HG02571 (cell line): ENCODE data around the gene SPTBN4.
"Not testable (repeated sequence)": the region's sequence is repeated elsewhere in the genome, so short reads cannot be mapped to it uniquely, and the experiment has no call there.

Source experiments
- ATAC-seq: cut with Tn5 transposase; IDR thresholded peaks from one replicate; pipeline ENCODE4 v1.9.1; 2021; ENCODE audit warnings: mild to moderate bottlenecking, moderate library complexity; ENCODE audit not compliant: unreplicated experiment

The SPTBN4 gene

GRCh38 chr19:40502647-40503319, 36.0 kb downstream of the SPTBN4 start:
- no peak for ATAC-seq

GRCh38 chr19:40503320-40503695, 36.5 kb downstream of the SPTBN4 start:
- ATAC-seq, result no peak

- ATAC-seq, result no peak
These were observed 39.3 kb downstream of the SPTBN4 start for GRCh38 chr19:40506099-40506498.

GRCh38 chr19:40507892-40508291, 41.1 kb downstream of the SPTBN4 start:
- no peak for ATAC-seq

GRCh38 chr19:40508739-40509260, 42.0 kb downstream of the SPTBN4 start:
- ATAC-seq, result no peak

GRCh38 chr19:40510526-40511115, 43.8 kb downstream of the SPTBN4 start:
- ATAC-seq, result no peak

GRCh38 chr19:40511487-40511886, 44.7 kb downstream of the SPTBN4 start:
- no peak for ATAC-seq

GRCh38 chr19:40512110-40512472, 45.3 kb downstream of the SPTBN4 start:
- no peak for ATAC-seq

GRCh38 chr19:40512473-40513344, 45.9 kb downstream of the SPTBN4 start:
- ATAC-seq, result no peak

GRCh38 chr19:40513345-40513678, 46.5 kb downstream of the SPTBN4 start:
- ATAC-seq, result no peak

GRCh38 chr19:40513741-40514315, 47.0 kb downstream of the SPTBN4 start:
- ATAC-seq, result no peak

GRCh38 chr19:40517248-40517647, 50.4 kb downstream of the SPTBN4 start:
- ATAC-seq, result no peak

- ATAC-seq, result no peak
These were observed 52.8 kb downstream of the SPTBN4 start for GRCh38 chr19:40519352-40520322.

GRCh38 chr19:40521276-40521675, 54.5 kb downstream of the SPTBN4 start:
- ATAC-seq, result no peak

GRCh38 chr19:40521900-40522299, 55.1 kb downstream of the SPTBN4 start:
- not testable (repeated sequence) for ATAC-seq

GRCh38 chr19:40523322-40524047, 56.7 kb downstream of the SPTBN4 start:
- ATAC-seq, result no peak

- ATAC-seq, result no peak
These were observed 57.3 kb downstream of the SPTBN4 start for GRCh38 chr19:40524133-40524549.

- ATAC-seq, result no peak
These were observed 57.9 kb downstream of the SPTBN4 start for GRCh38 chr19:40524655-40525054.

GRCh38 chr19:40525234-40526051, 58.6 kb downstream of the SPTBN4 start:
- ATAC-seq, result no peak
